ENCODE measurements around the gene STIM2. TPM values are rescaled to one million over a fixed set of nuclear protein-coding genes. Genes with fewer than 3 reads are reported as not detected.

STIM2 gene
- total and polyA plus RNA-seq, 9 of the 15 experiments (the other 6 are each of a cell fraction or from before 2014, with no cell fraction given): 7.2 to 26.8 (median 15.4) TPM

GRCh38 chr4:26840786-26841185, 19.9 kb upstream of the STIM2 start:
- H3K27me3 ChIP-seq (ENCODE audit: control insufficient read depth in 2 of 2, insufficient read depth in 2 of 2, low read length in 2 of 2): no peaks in the 10 kb centered on the region; a peak in 2 of 5 replicates
- intact Hi-C loops (cut with micrococcal nuclease): no loop called here
- 8% methylated on average over 4 of the region's 5 CpGs for WGBS (ENCODE audit: insufficient coverage, low coverage, missing lambda C conversion rate)
- H3K4me2 ChIP-seq (ENCODE audit: insufficient read depth, low read length): no peak overlapping the region
- CTCF ChIA-PET (ENCODE audit: low intra/inter-chr PET ratio): interaction anchor here (0.6 kb wide), 1 partner anchor 45 kb away, joined by 3 read pairs; no protein-coding TSS in a partner anchor
- H3K4me1 ChIP-seq (replicated peaks in 1 of 2; ENCODE audit: control insufficient read depth in 2 of 2, insufficient read depth in 2 of 2, low read length in 2 of 2): no peaks in the 10 kb centered on the region; a peak in 2 of 5 replicates
- no TSS peak for BruUV-seq (replicated peaks)
- DNase-seq (ENCODE audit: extremely low read depth in 1 of 4, low spot score in 3 of 4): no peak
- no peaks in the 10 kb centered on the region for H3K9me1 ChIP-seq (ENCODE audit: control insufficient read depth, insufficient read depth, low read length)
- in situ Hi-C loops (cut with MboI): no loop called here
- H3K9me3 ChIP-seq (replicated peaks; ENCODE audit: control insufficient read depth, insufficient read depth, low read depth, low read length): no peaks in the 10 kb centered on the region
- no peaks in the 10 kb centered on the region for H4K20me1 ChIP-seq (replicated peaks; ENCODE audit: control insufficient read depth, insufficient read depth, low read length)
- POLR2A ChIA-PET: interaction anchor here (0.6 kb wide), 1 partner anchor 117 kb away, joined by 3 read pairs; no protein-coding TSS in a partner anchor
- H3K4me3 ChIP-seq: no peak overlapping the region
- no peak overlapping the region for H2AFZ ChIP-seq (ENCODE audit: low read depth, low read length)
- no peak overlapping the region for H3K27ac ChIP-seq (ENCODE audit: extremely low read depth, low read depth, low read length)
- no peak overlapping the region for H3K9ac ChIP-seq (ENCODE audit: insufficient read depth in 1 of 2, low read depth in 2 of 2, low read length in 2 of 2)
- H3K36me3 ChIP-seq (ENCODE audit: control insufficient read depth, insufficient read depth, low read length): no peaks in the 10 kb centered on the region
- no peak for ATAC-seq
- no peaks in the 10 kb centered on the region for H3K79me2 ChIP-seq (ENCODE audit: control insufficient read depth, insufficient read depth, low read length)
- FAIRE-seq: no peak
- TF ChIP-seq HDAC1 (IDR thresholded peaks at IDR 0.05) (no peak), FOXA3 (CRISPR knock-in tag; conservative IDR thresholded peaks at IDR 0.05 in 1 of 2, IDR thresholded peaks at IDR 0.05 in 1 of 2) (no peak), SAFB2 (IDR thresholded peaks at IDR 0.05; ENCODE audit: borderline replicate concordance, low read depth, low read length, severe bottlenecking) (no peak), GTF2A2 (tag; IDR thresholded peaks at IDR 0.05) (no peak), SP2 (IDR thresholded peaks at IDR 0.05; ENCODE audit: extremely low read depth, low read depth, low read length, poor library complexity, severe bottlenecking) (no peak), ZNF133 (CRISPR knock-in tag; IDR thresholded peaks at IDR 0.05) (no peak), TCF7 (IDR thresholded peaks at IDR 0.05; ENCODE audit: borderline replicate concordance) (no peak), MXD1 (CRISPR knock-in tag; IDR thresholded peaks at IDR 0.05; ENCODE audit: borderline replicate concordance, poor library complexity, severe bottlenecking) (no peak), ZNF311 (CRISPR knock-in tag; IDR thresholded peaks at IDR 0.05) (no peak), HMGXB4 (CRISPR knock-in tag; IDR thresholded peaks at IDR 0.05) (no peak), MYBL2 (IDR thresholded peaks at IDR 0.05; ENCODE audit: low read depth) (no peak), MYBL2 (CRISPR knock-in tag; IDR thresholded peaks at IDR 0.05; ENCODE audit: borderline replicate concordance) (no peak), CTCFL (IDR thresholded peaks at IDR 0.05; ENCODE audit: borderline replicate concordance, insufficient read depth, low read depth, low read length, poor library complexity, severe bottlenecking) (no peak)
- TF ChIP-seq, protein P1, sequence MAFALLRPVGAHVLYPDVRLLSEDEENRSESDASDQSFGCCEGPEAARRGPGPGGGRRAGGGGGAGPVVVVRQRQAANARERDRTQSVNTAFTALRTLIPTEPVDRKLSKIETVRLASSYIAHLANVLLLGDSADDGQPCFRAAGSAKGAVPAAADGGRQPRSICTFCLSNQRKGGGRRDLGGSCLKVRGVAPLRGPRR (CRISPR knock-in tag; IDR thresholded peaks at IDR 0.05): no peak
- TF ChIP-seq, protein P2, sequence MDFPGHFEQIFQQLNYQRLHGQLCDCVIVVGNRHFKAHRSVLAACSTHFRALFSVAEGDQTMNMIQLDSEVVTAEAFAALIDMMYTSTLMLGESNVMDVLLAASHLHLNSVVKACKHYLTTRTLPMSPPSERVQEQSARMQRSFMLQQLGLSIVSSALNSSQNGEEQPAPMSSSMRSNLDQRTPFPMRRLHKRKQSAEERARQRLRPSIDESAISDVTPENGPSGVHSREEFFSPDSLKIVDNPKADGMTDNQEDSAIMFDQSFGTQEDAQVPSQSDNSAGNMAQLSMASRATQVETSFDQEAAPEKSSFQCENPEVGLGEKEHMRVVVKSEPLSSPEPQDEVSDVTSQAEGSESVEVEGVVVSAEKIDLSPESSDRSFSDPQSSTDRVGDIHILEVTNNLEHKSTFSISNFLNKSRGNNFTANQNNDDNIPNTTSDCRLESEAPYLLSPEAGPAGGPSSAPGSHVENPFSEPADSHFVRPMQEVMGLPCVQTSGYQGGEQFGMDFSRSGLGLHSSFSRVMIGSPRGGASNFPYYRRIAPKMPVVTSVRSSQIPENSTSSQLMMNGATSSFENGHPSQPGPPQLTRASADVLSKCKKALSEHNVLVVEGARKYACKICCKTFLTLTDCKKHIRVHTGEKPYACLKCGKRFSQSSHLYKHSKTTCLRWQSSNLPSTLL (IDR thresholded peaks at IDR 0.05): no peak

Measured in K562 (cell line).